GM12873 (cell line): ENCODE results near the gene DCAF4.

Experiments used
- TF ChIP-seq, protein P1 (sequence below): IDR thresholded peaks from 2 replicates; pipeline ENCODE4 v1.5.1; 2012; ENCODE audit warnings: low read depth, mild to moderate bottlenecking, moderate library complexity, low read length, control low read depth; ENCODE audit not compliant: insufficient read depth; ENCODE audit errors: missing control alignments

DCAF4 gene

DNA sequence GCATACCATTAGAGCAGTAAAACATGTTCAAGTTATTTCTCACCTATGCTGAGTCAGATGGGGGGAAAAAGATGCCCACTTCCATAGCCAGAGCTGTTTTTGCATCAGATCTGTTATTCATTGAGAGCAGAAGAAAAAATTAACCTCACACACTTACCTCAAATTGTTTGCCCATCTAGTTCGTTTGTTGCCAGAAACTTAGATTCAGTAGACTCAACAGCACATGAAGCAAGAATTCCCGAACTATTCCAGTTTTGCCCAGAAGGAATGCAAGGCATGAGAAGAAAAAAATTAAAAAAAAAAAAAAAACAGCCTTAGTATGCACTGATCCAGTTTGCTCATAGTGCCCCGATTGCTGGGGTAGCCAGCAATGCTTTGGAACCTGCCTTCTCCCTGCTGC is 19.9 kb upstream of the DCAF4 start:
- TF ChIP-seq, protein P1, sequence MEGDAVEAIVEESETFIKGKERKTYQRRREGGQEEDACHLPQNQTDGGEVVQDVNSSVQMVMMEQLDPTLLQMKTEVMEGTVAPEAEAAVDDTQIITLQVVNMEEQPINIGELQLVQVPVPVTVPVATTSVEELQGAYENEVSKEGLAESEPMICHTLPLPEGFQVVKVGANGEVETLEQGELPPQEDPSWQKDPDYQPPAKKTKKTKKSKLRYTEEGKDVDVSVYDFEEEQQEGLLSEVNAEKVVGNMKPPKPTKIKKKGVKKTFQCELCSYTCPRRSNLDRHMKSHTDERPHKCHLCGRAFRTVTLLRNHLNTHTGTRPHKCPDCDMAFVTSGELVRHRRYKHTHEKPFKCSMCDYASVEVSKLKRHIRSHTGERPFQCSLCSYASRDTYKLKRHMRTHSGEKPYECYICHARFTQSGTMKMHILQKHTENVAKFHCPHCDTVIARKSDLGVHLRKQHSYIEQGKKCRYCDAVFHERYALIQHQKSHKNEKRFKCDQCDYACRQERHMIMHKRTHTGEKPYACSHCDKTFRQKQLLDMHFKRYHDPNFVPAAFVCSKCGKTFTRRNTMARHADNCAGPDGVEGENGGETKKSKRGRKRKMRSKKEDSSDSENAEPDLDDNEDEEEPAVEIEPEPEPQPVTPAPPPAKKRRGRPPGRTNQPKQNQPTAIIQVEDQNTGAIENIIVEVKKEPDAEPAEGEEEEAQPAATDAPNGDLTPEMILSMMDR: no peak

DNA sequence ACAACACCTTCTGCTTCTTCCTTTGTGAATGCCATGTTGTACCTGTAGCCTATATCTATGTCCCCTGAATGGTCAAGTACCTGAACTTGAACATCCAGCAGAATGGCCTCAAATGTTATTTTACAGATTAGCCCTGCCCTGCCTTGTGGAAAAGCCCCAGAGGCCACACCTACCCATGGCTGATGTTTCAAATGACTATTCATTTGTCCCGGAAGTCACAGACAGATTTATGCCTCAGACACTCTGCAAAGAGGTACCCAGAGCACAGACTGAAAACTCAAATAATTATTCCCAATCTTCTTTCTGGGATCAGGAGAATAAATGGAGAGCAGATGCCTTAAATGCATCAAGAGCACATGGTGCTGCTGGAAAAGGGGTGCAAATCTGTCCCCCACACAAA is 19.4 kb upstream of the DCAF4 start:
- TF ChIP-seq, protein P1: no peak

GRCh38 chr14:72907886-72908285 is 18.4 kb upstream of the DCAF4 start:
- TF ChIP-seq, protein P1: no peak

DNA sequence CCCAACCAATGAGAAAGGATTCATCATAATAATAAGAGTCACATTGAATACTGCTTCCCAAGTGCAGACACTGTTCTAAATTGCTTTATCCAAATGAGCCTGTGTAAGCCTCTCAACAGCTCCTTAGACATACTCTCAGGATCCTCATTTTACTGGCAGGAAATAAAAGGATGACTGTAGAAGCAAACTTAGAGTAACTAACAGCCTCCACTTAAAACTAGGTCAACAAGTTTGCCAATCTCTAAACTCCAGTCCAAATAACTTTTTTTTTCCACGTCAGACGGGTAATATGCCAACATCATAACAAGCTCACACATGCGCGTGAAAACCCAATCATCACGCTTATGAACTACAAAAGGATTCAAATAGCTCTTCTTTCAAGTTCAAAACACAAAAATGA is 17.1 kb upstream of the DCAF4 start:
- TF ChIP-seq, protein P1: no peak

GRCh38 chr14:72913809-72914208 is 12.5 kb upstream of the DCAF4 start:
- TF ChIP-seq, protein P1: no peak

GRCh38 chr14:72916174-72916573 is 10.1 kb upstream of the DCAF4 start:
- TF ChIP-seq, protein P1: no peak

- TF ChIP-seq, protein P1: no peak
Measured at GRCh38 chr14:72917094-72917802, 9.0 kb upstream of the DCAF4 start.
